PC-9 (cell line): Measurements from ENCODE around the gene NET1.

Experiments used
- CTCF ChIP-seq: fragments of 200-600 bp; sonication (generic); conservative IDR thresholded peaks from 2 replicates; pipeline ENCODE4 v1.6.1; 2017; ENCODE audit warnings: mixed run types, antibody characterized with exemption, mild to moderate bottlenecking, moderate library complexity
- EZH2 ChIP-seq: fragments of 200-600 bp; sonication (generic); IDR thresholded peaks from 2 replicates; pipeline ENCODE4 v1.8.0; 2017; ENCODE audit warnings: antibody characterized with exemption, low read depth

DNA sequence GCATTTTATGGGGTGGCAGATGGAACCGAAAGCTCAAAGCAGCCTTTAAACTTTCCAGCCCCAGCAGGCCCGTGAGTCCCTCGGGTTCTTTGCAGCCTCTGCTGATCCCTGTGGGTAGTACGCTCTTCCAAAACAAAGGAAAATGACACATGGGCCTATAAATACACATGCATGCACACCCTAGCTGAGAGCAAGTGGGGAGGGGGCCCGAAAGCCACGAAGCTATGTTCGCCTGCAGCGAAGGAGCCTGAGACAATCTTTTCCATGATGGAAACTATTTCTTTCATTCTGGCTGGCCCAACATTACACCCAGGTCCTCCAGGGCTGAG, 54.8 kb downstream of the NET1 start:
- TF ChIP-seq CTCF (no peak), EZH2 (no peak)
